Endothelial cell (in vitro differentiated cells): ENCODE data around the gene LSM12. TPM values are rescaled to one million over a fixed set of nuclear protein-coding genes. Genes with fewer than 3 reads are reported as not detected.
A peak's percentile ranks its signal among the peaks of the same experiment; 100 is the strongest.
"Not testable (repeated sequence)": the region's sequence is repeated elsewhere in the genome, so short reads cannot be mapped to it uniquely, and the experiment has no call there.

ENCODE experiments used
- DNase-seq: peaks from one replicate; pipeline ENCODE4 v3.0.0; 2021; ENCODE audit warnings: low spot score
- H3K27ac Mint-ChIP-seq: one replicate; pipeline ENCODE4 v1.8.0; 2021; ENCODE audit warnings: mixed read lengths, inconsistent platforms; ENCODE audit not compliant: unreplicated experiment
- H3K27me3 Mint-ChIP-seq: one replicate; pipeline ENCODE4 v1.8.0; 2021; ENCODE audit warnings: mild to moderate bottlenecking, moderate library complexity, mixed read lengths, inconsistent platforms; ENCODE audit not compliant: unreplicated experiment
- H3K36me3 Mint-ChIP-seq: one replicate; pipeline ENCODE4 v1.8.0; 2021; ENCODE audit warnings: mild to moderate bottlenecking, low read depth, mixed read lengths, inconsistent platforms; ENCODE audit not compliant: unreplicated experiment
- H3K4me1 Mint-ChIP-seq: one replicate; pipeline ENCODE4 v1.8.0; 2021; ENCODE audit warnings: mild to moderate bottlenecking, mixed read lengths, inconsistent platforms; ENCODE audit not compliant: unreplicated experiment
- H3K4me3 Mint-ChIP-seq: one replicate; pipeline ENCODE4 v1.8.0; 2021; ENCODE audit warnings: mild to moderate bottlenecking, mixed read lengths, inconsistent platforms; ENCODE audit not compliant: unreplicated experiment
- H3K9me3 Mint-ChIP-seq: one replicate; pipeline ENCODE4 v1.8.0; 2021; ENCODE audit warnings: mixed read lengths, inconsistent platforms; ENCODE audit not compliant: unreplicated experiment
- total RNA-seq: library from RNA; stranded (reverse); fragmentation: NEBNext Ultra II Directional; extraction: Animal tissue kit (Norgen Biotek cat#: 25700); gene quantifications from one replicate; pipeline ENCODE4 v1.2.1, GENCODE V29; 2021; ENCODE audit not compliant: unreplicated experiment
- TF ChIP-seq, protein P1 (sequence below): fragments of 200-600 bp; sonication (generic); IDR thresholded peaks from one replicate; pipeline ENCODE4 v1.5.0; 2021; ENCODE audit warnings: antibody characterized with exemption; ENCODE audit not compliant: unreplicated experiment

Gene LSM12
- total RNA-seq, 1 donor from 2014 or later, result 63.0 TPM

DNA sequence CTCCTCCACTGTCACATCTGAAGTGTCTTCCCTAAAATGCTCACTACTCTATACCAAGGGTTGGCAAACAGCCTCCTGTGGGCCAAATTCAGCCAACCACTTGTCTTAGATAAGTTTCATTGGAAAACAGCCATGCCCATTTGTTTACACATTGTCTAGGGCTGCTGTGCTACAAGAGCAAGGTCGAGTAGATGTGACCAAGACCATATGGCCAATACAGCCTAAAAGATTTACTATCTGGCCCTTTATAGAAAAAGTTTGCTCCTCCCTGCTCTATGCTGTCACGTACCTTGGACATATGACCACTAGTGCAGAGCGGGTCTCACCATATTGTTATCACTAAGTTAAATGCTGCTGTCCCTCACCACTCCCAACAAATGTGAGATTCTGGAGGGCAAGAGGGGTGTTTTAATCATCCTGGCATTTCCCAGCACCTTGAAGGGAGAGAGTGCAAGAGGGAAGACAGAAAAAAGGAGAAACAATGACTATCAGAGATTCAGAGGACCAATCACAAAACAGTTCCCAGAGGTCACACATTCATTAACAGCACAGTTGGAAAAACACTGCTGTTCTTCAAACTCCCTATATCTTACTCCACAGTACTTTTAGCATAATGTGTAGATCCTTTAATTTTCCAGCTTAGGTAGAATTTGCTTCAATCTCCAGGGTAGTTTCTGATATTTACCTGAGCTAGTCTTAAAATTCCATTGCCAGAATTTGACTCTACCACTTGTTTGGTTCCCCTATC lies 13.2 kb downstream of the LSM12 start:
- TF ChIP-seq, protein P1, sequence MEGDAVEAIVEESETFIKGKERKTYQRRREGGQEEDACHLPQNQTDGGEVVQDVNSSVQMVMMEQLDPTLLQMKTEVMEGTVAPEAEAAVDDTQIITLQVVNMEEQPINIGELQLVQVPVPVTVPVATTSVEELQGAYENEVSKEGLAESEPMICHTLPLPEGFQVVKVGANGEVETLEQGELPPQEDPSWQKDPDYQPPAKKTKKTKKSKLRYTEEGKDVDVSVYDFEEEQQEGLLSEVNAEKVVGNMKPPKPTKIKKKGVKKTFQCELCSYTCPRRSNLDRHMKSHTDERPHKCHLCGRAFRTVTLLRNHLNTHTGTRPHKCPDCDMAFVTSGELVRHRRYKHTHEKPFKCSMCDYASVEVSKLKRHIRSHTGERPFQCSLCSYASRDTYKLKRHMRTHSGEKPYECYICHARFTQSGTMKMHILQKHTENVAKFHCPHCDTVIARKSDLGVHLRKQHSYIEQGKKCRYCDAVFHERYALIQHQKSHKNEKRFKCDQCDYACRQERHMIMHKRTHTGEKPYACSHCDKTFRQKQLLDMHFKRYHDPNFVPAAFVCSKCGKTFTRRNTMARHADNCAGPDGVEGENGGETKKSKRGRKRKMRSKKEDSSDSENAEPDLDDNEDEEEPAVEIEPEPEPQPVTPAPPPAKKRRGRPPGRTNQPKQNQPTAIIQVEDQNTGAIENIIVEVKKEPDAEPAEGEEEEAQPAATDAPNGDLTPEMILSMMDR, result no peak
- DNase-seq, result no peak
- H3K4me1 Mint-ChIP-seq, result no peaks in the 10 kb centered on the region
- no peaks in the 10 kb centered on the region for H3K27me3 Mint-ChIP-seq
- peaks cover 21% of the 10 kb centered on the region for H3K36me3 Mint-ChIP-seq
- no peaks in the 10 kb centered on the region for H3K9me3 Mint-ChIP-seq
- H3K4me3 Mint-ChIP-seq, result peak overlapping the region; percentile 7
- peak overlapping the region; percentile 23 for H3K27ac Mint-ChIP-seq

DNA sequence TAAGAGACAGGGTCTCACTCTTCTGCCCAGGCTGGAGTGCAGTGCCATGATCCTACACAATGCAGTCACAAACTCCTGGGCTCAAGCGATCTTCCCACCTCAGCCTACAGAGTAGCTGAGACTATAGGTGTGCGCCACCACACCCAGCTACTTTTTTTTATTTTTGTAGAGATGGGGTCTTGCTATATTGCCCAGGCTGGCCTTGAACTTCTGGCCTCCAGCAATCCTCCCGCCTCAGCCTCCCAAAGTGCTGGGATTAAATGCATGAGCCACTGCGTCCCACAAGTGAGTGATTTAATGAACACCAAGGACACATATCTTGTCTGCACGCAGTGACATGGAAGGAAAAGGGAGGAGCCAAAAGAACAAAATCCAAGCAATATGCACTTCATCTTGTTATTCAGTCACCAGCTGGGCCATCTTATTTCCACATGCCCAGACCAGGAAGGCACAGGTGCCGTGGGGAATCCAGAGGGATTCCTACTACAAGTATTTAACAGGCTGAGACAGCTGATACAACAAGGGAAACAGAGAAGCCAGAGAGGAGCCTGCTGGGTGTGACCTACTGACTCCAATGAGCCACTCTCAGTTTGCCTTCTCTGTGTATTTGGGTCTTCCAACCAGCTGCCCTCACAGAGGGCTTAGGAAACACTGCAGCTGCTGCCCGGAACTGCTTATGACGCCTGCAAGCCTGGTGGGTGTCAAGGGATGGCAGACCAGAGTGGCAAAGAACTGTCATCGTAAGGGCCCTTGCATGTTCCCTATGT lies 17.0 kb downstream of the LSM12 start:
- no peak for DNase-seq
- peaks cover 3% of the 10 kb centered on the region for H3K4me1 Mint-ChIP-seq
- no peaks in the 10 kb centered on the region for H3K9me3 Mint-ChIP-seq
- H3K36me3 Mint-ChIP-seq, result peaks cover 24% of the 10 kb centered on the region
- H3K27ac Mint-ChIP-seq, result no peak overlapping the region
- H3K27me3 Mint-ChIP-seq, result no peaks in the 10 kb centered on the region
- TF ChIP-seq, protein P1, result no peak
- peak overlapping the region; percentile 42 for H3K4me3 Mint-ChIP-seq

DNA sequence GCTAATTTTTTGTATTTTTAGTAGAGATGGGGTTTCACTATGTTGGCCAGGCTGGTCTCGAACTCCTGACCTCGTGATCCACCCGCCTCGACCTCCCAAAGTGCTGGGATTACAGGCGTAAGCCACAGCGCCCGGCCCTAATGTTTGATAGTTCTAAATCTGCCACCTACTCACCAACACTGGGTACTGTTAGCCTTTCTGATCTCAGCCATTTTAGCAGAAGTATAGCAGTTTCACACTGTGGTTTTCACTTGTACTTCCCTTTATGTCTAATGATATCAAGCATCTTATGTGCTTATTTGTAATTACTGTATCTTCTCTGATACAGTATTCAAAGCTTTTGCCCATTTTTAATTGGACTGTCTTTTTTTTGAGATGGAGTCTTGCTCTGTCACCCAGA lies 19.6 kb downstream of the LSM12 start:
- not testable (repeated sequence) for DNase-seq, H3K27ac Mint-ChIP-seq, H3K4me1 Mint-ChIP-seq, H3K4me3 Mint-ChIP-seq, H3K9me3 Mint-ChIP-seq, H3K27me3 Mint-ChIP-seq, H3K36me3 Mint-ChIP-seq

- Mint-ChIP-seq H3K27me3 (no peaks in the 10 kb centered on the region), H3K36me3 (peaks cover 8% of the 10 kb centered on the region), H3K4me3 (no peak overlapping the region), H3K4me1 (peaks cover 9% of the 10 kb centered on the region), H3K9me3 (no peaks in the 10 kb centered on the region), H3K27ac (no peak overlapping the region)
- TF ChIP-seq, protein P1, result no peak
- DNase-seq, result no peak
These were observed 21.0 kb downstream of the LSM12 start for GRCh38 chr17:44045486-44045885.

DNA sequence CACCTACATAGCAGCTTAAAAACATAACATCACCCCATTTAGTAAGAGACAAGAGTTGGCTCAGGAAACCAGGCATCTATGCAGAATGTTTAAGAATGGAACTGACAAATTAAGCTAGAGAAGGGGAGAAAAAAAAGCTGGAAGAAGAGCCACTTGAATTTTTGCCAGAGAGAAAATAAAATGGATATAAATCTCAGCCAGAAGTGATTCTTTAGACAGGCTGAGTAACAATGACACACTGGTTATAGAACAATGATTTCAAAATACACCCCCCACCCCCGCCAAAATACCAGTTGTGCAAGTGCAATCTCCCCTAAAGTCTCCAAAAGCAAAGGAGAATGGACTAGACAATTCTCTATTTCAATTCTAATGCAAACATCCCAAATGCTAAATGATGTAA lies 22.4 kb downstream of the LSM12 start:
- TF ChIP-seq, protein P1, result no peak
- no peak for DNase-seq
- Mint-ChIP-seq H3K27me3 (no peaks in the 10 kb centered on the region), H3K9me3 (no peaks in the 10 kb centered on the region), H3K36me3 (peaks cover 11% of the 10 kb centered on the region), H3K27ac (peak overlapping the region; percentile 26), H3K4me3 (no peak overlapping the region), H3K4me1 (peaks cover 9% of the 10 kb centered on the region)
